Caco-2 (cell line): ENCODE data around the gene SEC61B. TPM values are rescaled to one million over a fixed set of nuclear protein-coding genes. Genes with fewer than 3 reads are reported as not detected.

ENCODE experiments used
- BruUV-seq: library from RNA; stranded (reverse); fragments of 400-500 nt; replicated peaks from 2 replicates; lab custom pipeline; 2021; lab: Mats Ljungman, UMichigan
- CTCF ChIA-PET: fragments of 300-600 bp; sonication (Branson Sonifier 250); formaldehyde crosslinking; loops from one replicate; lab custom pipeline; 2022; ENCODE audit warnings: antibody characterized with exemption; lab: Charles Lee
- POLR2A ChIA-PET: fragments of 300-600 bp; sonication (Branson Sonifier 250); formaldehyde crosslinking; loops from one replicate; lab custom pipeline; 2022; ENCODE audit warnings: antibody characterized with exemption; lab: Charles Lee
- DNase-seq, 2 experiments: peaks; one replicate each; pipeline versions ENCODE4 v3.0.0 to v3.0.0-alpha.2; 2020 to 2022
- H3K27me3 ChIP-seq: replicated peaks from 2 replicates; pipeline ENCODE4 v1.6.0; 2011; ENCODE audit warnings: low read length; ENCODE audit not compliant: control insufficient read depth, insufficient read depth
- H3K36me3 ChIP-seq: 2 replicates; pipeline ENCODE4 v1.5.1; 2011; ENCODE audit warnings: low read length; ENCODE audit not compliant: control insufficient read depth, insufficient read depth
- H3K4me1 ChIP-seq: fragments of 250-450 bp; sonication (Bioruptor Pico); 2 replicates; pipeline ENCODE4 v1.5.1; 2020; ENCODE audit warnings: mild to moderate bottlenecking
- H3K4me3 ChIP-seq: 2 replicates; pipeline ENCODE4 v1.5.1; 2011; ENCODE audit warnings: low read depth, mild to moderate bottlenecking, control low read depth, low read length
- H3K9me3 ChIP-seq: fragments of 250-450 bp; sonication (Bioruptor Pico); 2 replicates; pipeline ENCODE4 v1.5.1; 2020; ENCODE audit warnings: mild to moderate bottlenecking, moderate library complexity
- H3K27ac Mint-ChIP-seq: one replicate; pipeline ENCODE4 v1.8.0; 2022; ENCODE audit warnings: mixed read lengths; ENCODE audit not compliant: unreplicated experiment
- H3K27me3 Mint-ChIP-seq: one replicate; pipeline ENCODE4 v1.8.0; 2022; ENCODE audit warnings: mixed read lengths; ENCODE audit not compliant: insufficient read depth, unreplicated experiment
- H3K36me3 Mint-ChIP-seq: one replicate; pipeline ENCODE4 v1.8.0; 2022; ENCODE audit warnings: mild to moderate bottlenecking, mixed read lengths; ENCODE audit not compliant: insufficient read depth, unreplicated experiment
- H3K4me1 Mint-ChIP-seq: one replicate; pipeline ENCODE4 v1.8.0; 2022; ENCODE audit warnings: low read depth, mixed read lengths; ENCODE audit not compliant: unreplicated experiment
- H3K4me3 Mint-ChIP-seq: one replicate; pipeline ENCODE4 v1.8.0; 2022; ENCODE audit warnings: mild to moderate bottlenecking, moderate library complexity, mixed read lengths; ENCODE audit not compliant: unreplicated experiment
- H3K9me3 Mint-ChIP-seq: one replicate; pipeline ENCODE4 v1.8.0; 2022; ENCODE audit warnings: mixed read lengths; ENCODE audit not compliant: unreplicated experiment
- intact Hi-C: fragments of 100-400 bp; cut with micrococcal nuclease; formaldehyde crosslinking; loops from one replicate; pipeline ENCODE4 v1.10.0; 2022; ENCODE audit not compliant: unreplicated experiment
- total RNA-seq: library from RNA; stranded (reverse); gene quantifications from 2 replicates; pipeline ENCODE4 v1.2.3, GENCODE V29; 2022
- TF ChIP-seq, protein P1 (sequence below), 2 experiments: fragments of 200-600 bp in 1 of 2; IDR thresholded peaks; 1 replicate in 1 of 2; 2 replicates in 1 of 2; pipeline versions ENCODE4 v1.5.1 to v1.8.0; 2011 to 2022; ENCODE audit warnings: antibody characterized with exemption in 1 of 2, control low read depth in 1 of 2, inconsistent platforms in 1 of 2, low read depth in 1 of 2, low read length in 1 of 2, mild to moderate bottlenecking in 1 of 2, moderate library complexity in 1 of 2; ENCODE audit not compliant: insufficient read depth in 1 of 2, severe bottlenecking in 1 of 2, unreplicated experiment in 1 of 2

SEC61B gene
- total RNA-seq, 1 experiment from 2014 or later = 170 TPM

DNA sequence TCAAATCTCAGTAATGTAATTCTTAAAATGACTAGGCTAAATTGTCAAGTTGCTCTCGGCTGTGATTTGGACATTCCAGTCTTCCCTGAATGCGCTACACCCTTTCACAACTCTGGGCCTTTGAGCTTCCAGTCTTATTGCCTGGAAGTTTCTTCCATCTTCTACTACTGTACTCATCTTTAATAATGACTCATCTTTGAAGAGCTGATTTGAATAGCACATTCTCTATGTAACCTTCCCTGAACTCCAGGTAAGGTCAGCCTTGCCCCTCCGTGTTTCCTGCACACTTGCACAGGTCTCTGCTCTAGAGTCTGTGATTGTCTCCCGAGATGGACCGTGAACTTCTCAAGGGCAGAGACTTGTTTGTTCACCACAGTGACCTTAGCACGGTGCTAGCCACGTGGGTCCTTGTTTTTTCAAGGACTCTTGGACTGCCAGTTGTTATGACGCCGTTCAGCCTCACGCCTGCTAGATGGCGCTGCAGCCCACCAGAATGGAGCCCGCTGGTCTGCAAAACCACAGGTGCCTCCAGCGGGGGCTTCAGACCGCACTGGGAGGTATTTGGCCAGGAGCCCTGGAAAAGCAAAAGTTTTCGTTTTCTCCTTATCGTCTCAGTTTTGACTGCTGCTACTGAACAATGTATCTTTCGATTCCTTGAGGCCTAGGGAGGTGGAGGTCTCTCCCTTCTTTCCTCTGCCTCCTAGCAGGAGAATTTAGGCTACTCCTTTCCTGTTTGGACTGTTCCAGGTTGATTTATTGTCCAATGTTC is 44.4 kb downstream of the SEC61B start:
- H3K4me1 Mint-ChIP-seq = peaks cover 11% of the 10 kb centered on the region
- H3K9me3 Mint-ChIP-seq = no peaks in the 10 kb centered on the region
- no peaks in the 10 kb centered on the region for H3K9me3 ChIP-seq
- H3K4me3 Mint-ChIP-seq = no peak overlapping the region
- no TSS peak for BruUV-seq
- TF ChIP-seq, protein P1, sequence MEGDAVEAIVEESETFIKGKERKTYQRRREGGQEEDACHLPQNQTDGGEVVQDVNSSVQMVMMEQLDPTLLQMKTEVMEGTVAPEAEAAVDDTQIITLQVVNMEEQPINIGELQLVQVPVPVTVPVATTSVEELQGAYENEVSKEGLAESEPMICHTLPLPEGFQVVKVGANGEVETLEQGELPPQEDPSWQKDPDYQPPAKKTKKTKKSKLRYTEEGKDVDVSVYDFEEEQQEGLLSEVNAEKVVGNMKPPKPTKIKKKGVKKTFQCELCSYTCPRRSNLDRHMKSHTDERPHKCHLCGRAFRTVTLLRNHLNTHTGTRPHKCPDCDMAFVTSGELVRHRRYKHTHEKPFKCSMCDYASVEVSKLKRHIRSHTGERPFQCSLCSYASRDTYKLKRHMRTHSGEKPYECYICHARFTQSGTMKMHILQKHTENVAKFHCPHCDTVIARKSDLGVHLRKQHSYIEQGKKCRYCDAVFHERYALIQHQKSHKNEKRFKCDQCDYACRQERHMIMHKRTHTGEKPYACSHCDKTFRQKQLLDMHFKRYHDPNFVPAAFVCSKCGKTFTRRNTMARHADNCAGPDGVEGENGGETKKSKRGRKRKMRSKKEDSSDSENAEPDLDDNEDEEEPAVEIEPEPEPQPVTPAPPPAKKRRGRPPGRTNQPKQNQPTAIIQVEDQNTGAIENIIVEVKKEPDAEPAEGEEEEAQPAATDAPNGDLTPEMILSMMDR (IDR thresholded peaks at IDR 0.05; ENCODE audit: insufficient read depth in 1 of 2, low read depth in 1 of 2, low read length in 1 of 2, severe bottlenecking in 1 of 2, unreplicated experiment in 1 of 2) = peak; percentile 76 to 79
- peaks cover 12% of the 10 kb centered on the region for H3K27me3 Mint-ChIP-seq
- no peaks in the 10 kb centered on the region for H3K4me1 ChIP-seq
- H3K27ac Mint-ChIP-seq = no peak overlapping the region
- DNase-seq = peak; percentile 69 to 74
- H3K4me3 ChIP-seq = no peak overlapping the region
- no peaks in the 10 kb centered on the region for H3K36me3 ChIP-seq
- no peaks in the 10 kb centered on the region for H3K36me3 Mint-ChIP-seq
- ChIA-PET CTCF (no interaction called here), POLR2A (no interaction called here)
- intact Hi-C loops = loop anchor here (1.0 to 10.0 kb wide), 2 partner anchors 168 to 762 kb away; no protein-coding TSS in a partner anchor
- no peaks in the 10 kb centered on the region for H3K27me3 ChIP-seq

DNA sequence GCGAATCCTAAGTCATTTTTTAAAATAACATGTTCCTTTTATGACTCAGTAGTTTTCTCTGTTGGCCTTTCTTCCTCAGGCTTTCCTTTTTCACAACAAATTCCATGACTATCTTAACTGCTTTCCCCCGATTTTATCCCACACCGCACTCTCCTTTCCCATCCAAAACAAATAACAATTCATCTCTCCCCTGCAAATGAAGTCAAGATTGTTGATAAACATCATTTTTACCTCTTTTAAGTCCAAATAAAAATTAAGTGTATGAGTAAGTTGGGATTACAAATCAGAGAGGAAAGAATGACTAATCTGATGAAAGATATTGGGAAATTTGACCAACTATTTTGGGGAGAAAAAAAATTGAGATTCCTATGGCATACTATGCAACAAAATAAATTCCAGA is 47.3 kb downstream of the SEC61B start:
- ChIA-PET CTCF (no interaction called here), POLR2A (no interaction called here)
- no peaks in the 10 kb centered on the region for H3K9me3 ChIP-seq
- no peak overlapping the region for H3K4me3 ChIP-seq
- DNase-seq = no peak
- H3K4me1 Mint-ChIP-seq = peaks cover 27% of the 10 kb centered on the region
- BruUV-seq = no TSS peak
- peaks cover 14% of the 10 kb centered on the region for H3K4me1 ChIP-seq
- intact Hi-C loops = loop anchor here (10.0 kb wide), 1 partner anchor 165 kb away; no protein-coding TSS in a partner anchor
- no peaks in the 10 kb centered on the region for H3K9me3 Mint-ChIP-seq
- TF ChIP-seq, protein P1 (IDR thresholded peaks at IDR 0.05; ENCODE audit: insufficient read depth in 1 of 2, low read depth in 1 of 2, low read length in 1 of 2, severe bottlenecking in 1 of 2, unreplicated experiment in 1 of 2) = no peak
- no peak overlapping the region for H3K27ac Mint-ChIP-seq
- no peaks in the 10 kb centered on the region for H3K36me3 Mint-ChIP-seq
- peaks cover 6% of the 10 kb centered on the region for H3K27me3 Mint-ChIP-seq
- no peak overlapping the region for H3K4me3 Mint-ChIP-seq
- no peaks in the 10 kb centered on the region for H3K36me3 ChIP-seq
- no peaks in the 10 kb centered on the region for H3K27me3 ChIP-seq

DNA sequence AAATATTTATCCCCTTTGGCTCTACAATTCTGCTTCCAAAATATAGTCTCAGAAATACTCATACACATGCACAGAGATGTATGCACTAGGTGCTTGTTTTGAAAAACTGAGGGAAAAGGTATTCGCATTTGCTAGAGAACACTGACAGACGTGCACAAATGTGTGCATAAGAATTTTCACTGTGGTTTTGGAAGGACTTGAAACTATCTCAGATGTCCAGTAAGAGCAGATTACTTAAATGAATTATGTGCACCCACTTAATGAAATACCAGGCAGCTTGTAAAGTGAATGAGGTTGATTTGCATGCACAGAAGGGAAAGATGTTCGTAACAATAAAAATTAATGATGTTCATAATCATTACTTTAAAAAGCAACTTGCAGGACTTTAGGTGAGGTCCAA is 48.4 kb downstream of the SEC61B start:
- H3K4me3 Mint-ChIP-seq = no peak overlapping the region
- H3K9me3 Mint-ChIP-seq = no peaks in the 10 kb centered on the region
- intact Hi-C loops = loop anchor here (5.0 kb wide), 1 partner anchor 88 kb away; no protein-coding TSS in a partner anchor
- H3K27ac Mint-ChIP-seq = no peak overlapping the region
- H3K27me3 Mint-ChIP-seq = peaks cover 3% of the 10 kb centered on the region
- H3K4me1 ChIP-seq = peaks cover 14% of the 10 kb centered on the region
- POLR2A ChIA-PET = no interaction called here
- no peaks in the 10 kb centered on the region for H3K36me3 ChIP-seq
- no peaks in the 10 kb centered on the region for H3K27me3 ChIP-seq
- H3K4me3 ChIP-seq = no peak overlapping the region
- CTCF ChIA-PET = no interaction called here
- BruUV-seq = no TSS peak
- no peaks in the 10 kb centered on the region for H3K36me3 Mint-ChIP-seq
- peaks cover 27% of the 10 kb centered on the region for H3K4me1 Mint-ChIP-seq
- TF ChIP-seq, protein P1 (IDR thresholded peaks at IDR 0.05; ENCODE audit: insufficient read depth in 1 of 2, low read depth in 1 of 2, low read length in 1 of 2, severe bottlenecking in 1 of 2, unreplicated experiment in 1 of 2) = no peak
- DNase-seq = no peak
- H3K9me3 ChIP-seq = no peaks in the 10 kb centered on the region
